Measurements from ENCODE around the gene ZNF615.
"Not testable (repeated sequence)": the region's sequence is repeated elsewhere in the genome, so short reads cannot be mapped to it uniquely, and the experiment has no call there.

ZNF615 gene

DNA sequence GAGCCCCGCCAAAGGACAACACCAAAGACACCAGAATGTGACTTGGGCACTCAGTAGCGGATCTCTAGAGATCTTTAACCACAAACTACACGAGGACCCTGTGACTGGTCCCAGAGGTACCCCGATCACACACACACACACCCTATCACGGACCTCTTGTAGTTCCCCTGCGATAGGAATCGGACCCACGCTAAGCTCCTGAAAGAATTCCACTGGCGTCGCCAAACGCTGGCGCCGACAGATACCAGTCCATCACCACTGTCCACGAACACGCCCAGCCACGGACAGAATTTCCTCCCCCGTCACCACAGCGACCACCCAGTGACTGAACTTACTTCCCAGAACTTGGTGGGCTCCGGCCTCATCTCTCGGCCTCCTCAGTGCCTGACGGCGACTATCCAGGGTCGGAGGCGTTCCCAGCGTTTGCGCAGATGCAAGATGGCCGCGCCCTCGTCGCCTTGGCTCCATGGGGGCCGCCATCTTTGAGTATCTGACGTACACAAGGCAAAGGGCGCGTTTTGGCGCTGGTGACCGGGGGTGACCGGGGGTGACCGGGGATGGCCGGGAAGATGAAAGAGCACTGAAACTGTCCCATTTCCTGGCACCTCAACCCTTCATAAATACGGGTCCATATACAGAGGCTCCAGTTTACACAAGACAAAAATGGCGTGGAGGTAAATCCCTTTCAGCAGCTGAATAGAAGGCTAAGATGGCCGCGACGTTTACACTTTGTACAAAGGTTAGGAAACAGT is at the start of gene ZNF615:
Gene ZNF615, minus strand, starts transcription at position 406 of the 752 bp plus-strand sequence. CDS start 4,500 bp downstream, outside the sequence.
- in situ Hi-C loops (cut with HindIII; ENCODE audit: low sequenced_read_pairs) = no loop called here
- DNase-seq (ENCODE audit: low read depth, low spot score) = peak; percentile 88
- TF ChIP-seq, protein P1, sequence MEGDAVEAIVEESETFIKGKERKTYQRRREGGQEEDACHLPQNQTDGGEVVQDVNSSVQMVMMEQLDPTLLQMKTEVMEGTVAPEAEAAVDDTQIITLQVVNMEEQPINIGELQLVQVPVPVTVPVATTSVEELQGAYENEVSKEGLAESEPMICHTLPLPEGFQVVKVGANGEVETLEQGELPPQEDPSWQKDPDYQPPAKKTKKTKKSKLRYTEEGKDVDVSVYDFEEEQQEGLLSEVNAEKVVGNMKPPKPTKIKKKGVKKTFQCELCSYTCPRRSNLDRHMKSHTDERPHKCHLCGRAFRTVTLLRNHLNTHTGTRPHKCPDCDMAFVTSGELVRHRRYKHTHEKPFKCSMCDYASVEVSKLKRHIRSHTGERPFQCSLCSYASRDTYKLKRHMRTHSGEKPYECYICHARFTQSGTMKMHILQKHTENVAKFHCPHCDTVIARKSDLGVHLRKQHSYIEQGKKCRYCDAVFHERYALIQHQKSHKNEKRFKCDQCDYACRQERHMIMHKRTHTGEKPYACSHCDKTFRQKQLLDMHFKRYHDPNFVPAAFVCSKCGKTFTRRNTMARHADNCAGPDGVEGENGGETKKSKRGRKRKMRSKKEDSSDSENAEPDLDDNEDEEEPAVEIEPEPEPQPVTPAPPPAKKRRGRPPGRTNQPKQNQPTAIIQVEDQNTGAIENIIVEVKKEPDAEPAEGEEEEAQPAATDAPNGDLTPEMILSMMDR (IDR thresholded peaks at IDR 0.05; ENCODE audit: low read depth, low read length) = no peak
- peak within 1 kb of the TSS; percentile 85 for H3K4me3 ChIP-seq (ENCODE audit: low read depth, low read length)

DNA sequence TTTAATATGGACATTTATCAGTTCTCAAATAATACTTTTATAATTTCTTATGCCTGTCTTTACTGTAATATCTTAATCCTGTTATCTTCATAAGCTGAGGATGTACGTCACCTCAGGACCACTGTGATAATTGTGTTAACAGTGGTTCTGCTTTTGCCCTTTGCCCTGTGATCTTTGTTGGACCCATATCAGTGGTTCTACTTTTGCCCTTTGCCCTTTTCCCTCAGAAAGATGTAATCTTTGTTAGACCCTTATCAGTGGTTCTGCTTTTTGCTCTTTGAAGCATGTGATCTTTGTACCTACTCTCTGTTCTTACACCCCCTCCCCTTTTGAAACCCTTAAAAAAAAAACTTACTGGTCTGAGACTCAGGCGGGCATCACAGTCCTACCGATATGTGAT is 48.5 kb upstream of the ZNF615 start:
- in situ Hi-C loops (cut with HindIII; ENCODE audit: low sequenced_read_pairs); H3K4me3 ChIP-seq (ENCODE audit: low read depth, low read length); DNase-seq (ENCODE audit: low read depth, low spot score): not testable (repeated sequence)

DNA sequence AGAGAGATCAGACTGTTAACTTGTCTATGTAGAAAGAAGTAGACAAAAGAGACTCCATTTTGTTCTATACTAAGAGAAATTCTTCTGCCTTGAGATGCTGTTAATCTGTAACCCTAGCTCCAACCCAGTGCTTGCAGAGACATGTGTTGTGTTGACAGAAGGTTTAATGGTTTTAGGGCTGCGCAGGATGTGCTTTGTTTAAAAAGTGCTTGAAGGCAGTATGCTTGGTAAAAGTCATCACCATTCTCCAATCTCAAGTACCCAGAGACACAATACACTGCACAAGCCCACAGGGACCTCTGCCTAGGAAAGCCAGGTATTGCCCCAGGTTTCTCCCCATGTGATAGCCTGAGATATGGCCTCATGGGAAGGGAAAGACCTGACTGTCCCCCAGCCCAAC is 43.7 kb upstream of the ZNF615 start:
- H3K4me3 ChIP-seq (ENCODE audit: low read depth, low read length); in situ Hi-C loops (cut with HindIII; ENCODE audit: low sequenced_read_pairs); DNase-seq (ENCODE audit: low read depth, low spot score): not testable (repeated sequence)

GRCh38 chr19:52048555-52049501 is 40.8 kb upstream of the ZNF615 start, which contains the start of gene ZNF432:
Gene ZNF432, minus strand, starts transcription at chr19:52048838. Its CDS starts 1,970 bp downstream, at chr19:52046868.
- TF ChIP-seq, protein P1 (IDR thresholded peaks at IDR 0.05; ENCODE audit: low read depth, low read length) = no peak
- in situ Hi-C loops (cut with HindIII; ENCODE audit: low sequenced_read_pairs) = no loop called here
- DNase-seq (ENCODE audit: low read depth, low spot score) = peak; percentile 96
- peak within 1 kb of the TSS; percentile 65 for H3K4me3 ChIP-seq (ENCODE audit: low read depth, low read length)

GRCh38 chr19:52039169-52039568 is 31.2 kb upstream of the ZNF615 start:
- TF ChIP-seq, protein P1 (IDR thresholded peaks at IDR 0.05; ENCODE audit: low read depth, low read length) = no peak
- DNase-seq (ENCODE audit: low read depth, low spot score) = no peak
- in situ Hi-C loops (cut with HindIII; ENCODE audit: low sequenced_read_pairs) = no loop called here
- H3K4me3 ChIP-seq (ENCODE audit: low read depth, low read length) = no peak overlapping the region

DNA sequence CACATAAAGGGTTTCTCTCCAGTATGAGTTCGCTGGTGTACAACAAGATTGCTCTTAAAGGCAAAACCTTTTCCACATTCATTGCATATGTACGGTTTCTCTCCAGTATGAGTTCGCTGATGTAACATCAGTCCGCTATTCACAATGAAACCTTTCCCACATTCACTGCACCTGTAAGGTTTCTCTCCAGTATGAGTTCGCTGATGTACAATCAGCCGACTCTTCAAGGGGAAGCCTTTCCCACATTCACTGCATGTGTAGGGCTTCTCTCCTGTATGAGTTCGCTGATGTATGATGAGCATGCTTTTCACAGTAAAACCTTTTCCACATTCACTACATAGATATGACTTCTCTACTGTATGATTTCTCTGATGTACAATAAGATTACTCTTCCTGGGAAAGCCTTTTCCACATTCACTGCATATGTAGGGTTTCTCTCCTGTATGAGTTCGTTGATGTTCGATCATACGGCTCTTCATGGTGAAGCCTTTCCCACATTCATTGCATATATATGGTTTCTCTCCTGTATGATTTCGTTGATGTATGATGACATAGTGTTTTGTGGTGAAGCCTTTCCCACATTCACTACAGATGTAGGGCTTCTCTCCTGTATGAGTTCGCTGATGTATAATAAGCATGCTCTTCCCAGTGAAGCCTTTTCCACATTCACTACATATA is 26.2 kb upstream of the ZNF615 start:
- TF ChIP-seq, protein P1 (IDR thresholded peaks at IDR 0.05; ENCODE audit: low read depth, low read length) = no peak
- peak; percentile 17 for DNase-seq (ENCODE audit: low read depth, low spot score)
- H3K4me3 ChIP-seq (ENCODE audit: low read depth, low read length) = no peak overlapping the region
- in situ Hi-C loops (cut with HindIII; ENCODE audit: low sequenced_read_pairs) = no loop called here

- DNase-seq (ENCODE audit: low read depth, low spot score) = no peak
- TF ChIP-seq, protein P1 (IDR thresholded peaks at IDR 0.05; ENCODE audit: low read depth, low read length) = no peak
- in situ Hi-C loops (cut with HindIII; ENCODE audit: low sequenced_read_pairs) = no loop called here
- H3K4me3 ChIP-seq (ENCODE audit: low read depth, low read length) = peak overlapping the region; percentile 90
These were observed 20.7 kb upstream of the ZNF615 start for GRCh38 chr19:52028780-52029123.

Data from astrocyte of the spinal cord (primary cell).